Epidermal melanocyte (primary cell): ENCODE results near the gene RPS5.
A peak's percentile ranks its signal among the peaks of the same experiment; 100 is the strongest.
"Not testable (repeated sequence)": the region's sequence is repeated elsewhere in the genome, so short reads cannot be mapped to it uniquely, and the experiment has no call there.

Experiments
- DNase-seq: peaks from one replicate; pipeline ENCODE4 v3.0.0; 2011; ENCODE audit warnings: low spot score; ENCODE audit not compliant: insufficient read length

The RPS5 gene

GRCh38 chr19:58356766-58357480 is 30.1 kb upstream of the RPS5 start:
- peak; percentile 15 for DNase-seq

GRCh38 chr19:58357481-58358145 is 29.5 kb upstream of the RPS5 start:
- DNase-seq = peak; percentile 16

- DNase-seq = no peak
Observed at GRCh38 chr19:58361900-58362271, 25.2 kb upstream of the RPS5 start.

GRCh38 chr19:58362272-58362994 is 24.6 kb upstream of the RPS5 start, which contains the start of gene ZNF497:
ZNF497 (minus strand) TSS chr19:58362751; CDS start chr19:58357635, 5,116 bp downstream.
- DNase-seq = peak; percentile 100

GRCh38 chr19:58364146-58364545 is 22.9 kb upstream of the RPS5 start:
- DNase-seq = no peak

- DNase-seq = peak; percentile 13
Observed at GRCh38 chr19:58366585-58367430, 20.3 kb upstream of the RPS5 start.

GRCh38 chr19:58367698-58368454 is 19.2 kb upstream of the RPS5 start:
- DNase-seq = no peak

GRCh38 chr19:58368561-58369360 is 18.3 kb upstream of the RPS5 start:
- DNase-seq = no peak

- DNase-seq = no peak
Observed at GRCh38 chr19:58372311-58373133, 14.5 kb upstream of the RPS5 start.

- no peak for DNase-seq
Observed at GRCh38 chr19:58374200-58374599, 12.9 kb upstream of the RPS5 start.

- not testable (repeated sequence) for DNase-seq
Observed at GRCh38 chr19:58376724-58377123, 10.3 kb upstream of the RPS5 start.

GRCh38 chr19:58379246-58379645 is 7.8 kb upstream of the RPS5 start:
- DNase-seq = no peak

GRCh38 chr19:58380037-58380661 is 6.9 kb upstream of the RPS5 start:
- DNase-seq = no peak

GRCh38 chr19:58380662-58381459 is 6.2 kb upstream of the RPS5 start, which contains the start of gene ZNF837:
ZNF837 (minus strand) TSS chr19:58381030; CDS start chr19:58369332, 11,698 bp downstream.
- DNase-seq = peak; percentile 97

GRCh38 chr19:58381460-58382212 is 5.4 kb upstream of the RPS5 start:
- DNase-seq = no peak

- no peak for DNase-seq
Observed at GRCh38 chr19:58382997-58383603, 4.0 kb upstream of the RPS5 start.
